Measurements from ENCODE around the gene SENP2.
"Not testable (repeated sequence)": the region's sequence is repeated elsewhere in the genome, so short reads cannot be mapped to it uniquely, and the experiment has no call there.

SENP2 gene

DNA sequence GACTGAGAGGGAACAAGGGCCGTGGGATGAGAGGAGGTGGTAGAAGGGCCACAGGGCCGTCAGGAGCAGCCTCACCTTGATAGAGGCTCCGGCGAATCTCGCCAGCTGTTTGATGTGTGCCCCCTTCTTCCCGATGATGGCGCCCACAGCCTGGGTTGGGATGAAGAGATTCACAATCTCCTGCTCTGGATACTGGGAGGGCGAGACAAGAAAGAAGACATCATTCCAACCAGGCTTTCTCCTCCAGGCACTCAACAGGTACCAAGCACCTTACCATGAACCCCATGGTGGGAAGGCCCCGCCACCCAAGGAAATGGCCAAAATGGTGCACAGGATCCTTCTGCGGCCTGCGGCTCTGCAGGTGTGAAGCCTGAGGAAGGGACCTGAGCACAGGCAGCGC is 71.1 kb downstream of the SENP2 start:
- TF ChIP-seq CTCF (conservative IDR thresholded peaks at IDR 0.05), result no peak
- H3K27ac ChIP-seq, result no peak overlapping the region

DNA sequence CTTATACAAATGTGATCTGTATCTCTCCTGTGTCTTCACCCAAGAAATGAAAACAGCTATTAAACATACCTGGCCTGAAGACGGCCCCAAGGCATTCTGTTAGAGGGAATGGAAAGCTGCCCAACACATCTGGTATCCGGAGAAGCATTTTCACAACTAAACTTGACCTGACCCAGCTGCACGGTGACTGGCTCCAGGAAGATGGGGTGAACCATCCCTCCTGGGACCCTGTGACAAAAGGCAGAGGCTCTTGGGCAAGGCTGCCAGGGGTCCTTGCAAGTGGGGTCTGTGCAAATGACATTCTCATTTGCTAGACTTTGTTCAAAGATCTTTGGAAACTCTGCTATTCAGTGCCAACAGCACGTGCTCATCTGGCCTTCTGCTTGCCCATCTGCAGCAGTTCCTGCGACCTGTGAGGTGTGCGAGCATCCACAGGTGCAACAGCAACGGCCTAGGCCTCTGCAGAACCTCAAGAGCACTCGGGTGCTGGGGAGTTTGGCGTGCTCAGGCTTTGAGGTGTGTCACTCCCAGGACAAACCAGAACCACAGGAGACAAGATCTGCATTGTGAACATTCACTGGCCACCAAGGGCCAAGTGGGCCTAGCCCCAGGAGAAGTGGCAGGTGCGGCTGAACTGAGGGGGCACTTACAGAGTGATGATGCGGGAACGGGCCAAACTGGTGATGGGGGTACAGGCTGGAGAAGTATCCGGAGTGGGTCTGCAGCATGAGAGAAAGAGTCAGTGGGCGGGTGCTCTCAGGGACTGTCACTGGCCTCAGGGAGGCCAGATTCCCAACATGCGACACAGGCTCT is 71.8 kb downstream of the SENP2 start:
- no peak for TF ChIP-seq CTCF (conservative IDR thresholded peaks at IDR 0.05)
- no peak overlapping the region for H3K27ac ChIP-seq

DNA sequence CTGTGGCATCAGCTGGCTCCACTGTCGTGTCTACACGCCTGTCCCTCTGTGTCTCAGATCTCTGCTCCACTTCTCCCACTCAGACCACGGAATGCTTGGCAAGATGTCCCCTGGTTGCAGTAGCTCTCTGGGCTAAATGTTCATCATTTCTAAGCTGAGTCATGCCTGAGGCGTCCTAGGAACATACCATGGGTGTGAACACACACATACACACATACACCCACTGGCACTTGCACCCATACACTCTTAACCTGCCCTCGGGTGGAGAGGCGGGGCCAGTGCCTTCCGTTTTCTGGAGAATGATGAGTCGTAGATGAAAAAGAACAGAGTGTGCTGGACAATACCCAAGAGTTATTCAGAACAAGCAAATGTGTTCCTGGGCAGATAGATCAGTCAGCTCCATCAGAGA is 72.4 kb downstream of the SENP2 start:
- no peak for TF ChIP-seq CTCF (conservative IDR thresholded peaks at IDR 0.05)
- no peak overlapping the region for H3K27ac ChIP-seq

- no peak for TF ChIP-seq CTCF (conservative IDR thresholded peaks at IDR 0.05)
- no peak overlapping the region for H3K27ac ChIP-seq
Observed at GRCh38 chr3:185658943-185659342, 72.8 kb downstream of the SENP2 start.

GRCh38 chr3:185659942-185660921 is 74.1 kb downstream of the SENP2 start:
- H3K27ac ChIP-seq, result no peak overlapping the region
- TF ChIP-seq CTCF (conservative IDR thresholded peaks at IDR 0.05), result peak; percentile 98

DNA sequence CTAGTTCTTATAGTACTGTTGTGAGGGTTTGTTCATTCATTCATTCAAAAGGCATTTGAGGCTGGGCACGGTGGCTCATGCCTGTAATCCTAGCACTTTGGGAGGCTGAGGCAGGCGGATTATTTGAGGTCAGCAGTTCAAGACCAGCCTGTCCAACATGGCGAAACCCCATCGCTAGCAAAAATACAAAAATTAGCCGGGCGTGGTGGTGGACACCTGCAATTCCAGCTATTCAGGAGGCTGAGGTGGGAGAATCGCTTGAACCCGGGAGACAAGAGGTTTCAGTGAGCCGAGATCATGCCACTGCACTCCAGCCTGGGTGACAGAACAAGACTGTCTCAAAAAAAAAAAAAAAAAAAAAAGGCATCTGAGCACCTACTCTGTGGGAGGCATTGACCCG is 75.2 kb downstream of the SENP2 start:
- H3K27ac ChIP-seq, result not testable (repeated sequence)

- no peak overlapping the region for H3K27ac ChIP-seq
- no peak for TF ChIP-seq CTCF (conservative IDR thresholded peaks at IDR 0.05)
Observed at GRCh38 chr3:185661772-185662171, 75.7 kb downstream of the SENP2 start.
